Measurements from ENCODE around the gene CDH3. TPM values are rescaled to one million over a fixed set of nuclear protein-coding genes. Genes with fewer than 3 reads are reported as not detected.

CDH3 gene
- polyA plus RNA-seq, 1 donor, result 0.57 TPM

DNA sequence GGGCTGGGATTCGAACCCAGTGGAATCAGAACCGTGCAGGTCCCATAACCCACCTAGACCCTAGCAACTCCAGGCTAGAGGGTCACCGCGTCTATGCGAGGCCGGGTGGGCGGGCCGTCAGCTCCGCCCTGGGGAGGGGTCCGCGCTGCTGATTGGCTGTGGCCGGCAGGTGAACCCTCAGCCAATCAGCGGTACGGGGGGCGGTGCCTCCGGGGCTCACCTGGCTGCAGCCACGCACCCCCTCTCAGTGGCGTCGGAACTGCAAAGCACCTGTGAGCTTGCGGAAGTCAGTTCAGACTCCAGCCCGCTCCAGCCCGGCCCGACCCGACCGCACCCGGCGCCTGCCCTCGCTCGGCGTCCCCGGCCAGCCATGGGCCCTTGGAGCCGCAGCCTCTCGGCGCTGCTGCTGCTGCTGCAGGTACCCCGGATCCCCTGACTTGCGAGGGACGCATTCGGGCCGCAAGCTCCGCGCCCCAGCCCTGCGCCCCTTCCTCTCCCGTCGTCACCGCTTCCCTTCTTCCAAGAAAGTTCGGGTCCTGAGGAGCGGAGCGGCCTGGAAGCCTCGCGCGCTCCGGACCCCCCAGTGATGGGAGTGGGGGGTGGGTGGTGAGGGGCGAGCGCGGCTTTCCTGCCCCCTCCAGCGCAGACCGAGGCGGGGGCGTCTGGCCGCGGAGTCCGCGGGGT is 92.1 kb downstream of the CDH3 start, which contains the start of gene CDH1:
Gene CDH1 (plus strand): TSS at position 247 of the 684 bp plus-strand sequence. CDS start 124 bp downstream, at position 371.
- no peak for DNase-seq (ENCODE audit: low read depth)

DNA sequence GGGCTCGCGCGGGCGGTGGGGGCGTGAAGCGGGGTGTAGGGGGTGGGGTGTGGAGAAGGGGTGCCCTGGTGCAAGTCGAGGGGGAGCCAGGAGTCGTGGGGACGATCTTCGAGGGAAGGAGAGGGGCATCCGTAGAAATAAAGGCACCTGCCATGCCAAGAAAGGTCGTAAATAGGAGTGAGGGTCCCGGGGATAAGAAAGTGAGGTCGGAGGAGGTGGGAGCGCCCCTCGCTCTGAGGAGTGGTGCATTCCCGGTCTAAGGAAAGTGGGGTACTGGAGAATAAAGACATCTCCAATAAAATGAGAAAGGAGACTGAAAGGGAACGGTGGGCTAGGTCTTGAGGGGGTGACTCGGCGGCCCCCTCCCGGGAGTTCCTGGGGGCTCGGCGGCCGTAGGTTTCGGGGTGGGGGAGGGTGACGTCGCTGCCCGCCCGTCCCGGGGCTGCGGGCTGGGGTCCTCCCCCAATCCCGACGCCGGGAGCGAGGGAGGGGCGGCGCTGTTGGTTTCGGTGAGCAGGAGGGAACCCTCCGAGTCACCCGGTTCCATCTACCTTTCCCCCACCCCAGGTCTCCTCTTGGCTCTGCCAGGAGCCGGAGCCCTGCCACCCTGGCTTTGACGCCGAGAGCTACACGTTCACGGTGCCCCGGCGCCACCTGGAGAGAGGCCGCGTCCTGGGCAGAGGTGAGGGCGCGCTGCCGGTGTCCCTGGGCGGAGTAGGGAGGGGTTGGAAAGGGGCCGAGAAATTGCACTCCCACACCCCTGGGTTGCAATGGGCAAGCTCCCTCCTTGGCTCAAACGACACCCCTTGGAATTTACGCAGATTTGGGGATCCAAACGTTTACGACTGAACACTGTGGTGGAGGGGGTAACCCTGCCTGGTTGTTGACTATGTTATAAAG is 92.9 kb downstream of the CDH3 start:
- no peak for DNase-seq (ENCODE audit: low read depth)

- no peak for DNase-seq (ENCODE audit: low read depth)
Observed at GRCh38 chr16:68739964-68740627, 95.0 kb downstream of the CDH3 start.

- no peak for DNase-seq (ENCODE audit: low read depth)
Observed at GRCh38 chr16:68740628-68741346, 95.7 kb downstream of the CDH3 start.

DNA sequence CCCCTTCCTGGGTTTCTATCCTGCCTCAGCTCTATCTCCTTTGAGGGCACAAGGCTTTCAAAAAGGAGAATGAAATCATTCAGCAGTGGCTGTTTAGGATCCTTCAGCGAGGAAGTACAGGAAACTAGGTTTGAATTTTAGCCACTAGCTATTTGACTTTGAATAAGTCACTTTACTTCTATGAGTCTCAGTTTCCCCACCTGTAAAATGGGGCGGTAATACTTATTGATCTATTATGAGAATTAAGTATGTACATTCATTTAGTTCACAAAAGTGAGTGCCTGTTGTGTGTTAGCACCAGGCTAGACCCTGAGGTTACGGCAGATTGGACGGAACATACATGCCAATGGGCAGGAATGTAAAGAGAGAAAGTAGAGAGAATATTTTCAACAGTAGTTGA is 98.6 kb downstream of the CDH3 start:
- DNase-seq (ENCODE audit: low read depth), result no peak

GRCh38 chr16:68744744-68745280 is 99.7 kb downstream of the CDH3 start:
- DNase-seq (ENCODE audit: low read depth), result no peak

- no peak for DNase-seq (ENCODE audit: low read depth)
Observed at GRCh38 chr16:68746951-68747350, 101.8 kb downstream of the CDH3 start.

DNA sequence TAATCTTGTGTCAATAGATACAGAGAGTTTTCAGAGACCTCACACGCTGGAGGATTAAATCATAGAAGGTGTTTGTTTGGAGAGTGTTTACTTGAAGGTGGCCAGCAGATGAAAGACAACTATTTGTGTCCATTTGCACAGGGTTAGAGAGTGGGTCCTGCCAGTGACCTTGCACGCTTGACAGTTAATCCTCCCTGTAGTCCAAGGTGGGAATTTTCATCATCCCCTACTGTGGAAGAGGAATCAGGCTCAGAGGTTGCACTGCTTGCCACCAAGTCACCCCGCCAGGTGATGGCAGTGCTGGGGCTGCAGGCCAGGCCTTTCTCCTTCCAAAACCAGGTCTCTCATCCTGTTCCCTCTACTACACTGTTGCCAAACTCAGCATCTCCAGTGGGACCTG is 104.3 kb downstream of the CDH3 start:
- no peak for DNase-seq (ENCODE audit: low read depth)

Other genes starting within 250 kb of the CDH3 start
- gene SMPD3, start 196.8 kb upstream of the CDH3 start, polyA plus RNA-seq (ENCODE audit: insufficient read length), result 1.1 TPM
- 18.6 TPM for gene ZFP90, start 106.0 kb upstream of the CDH3 start, polyA plus RNA-seq (ENCODE audit: insufficient read length)
- 1.2 TPM for gene CDH1, start 92.0 kb downstream of the CDH3 start, polyA plus RNA-seq (ENCODE audit: insufficient read length)
- gene TANGO6, start 198.2 kb downstream of the CDH3 start, polyA plus RNA-seq (ENCODE audit: insufficient read length), result 5.7 TPM

All from forelimb muscle (tissue), 1 donor.